ENCODE measurements around the gene IGFBP4. TPM values are rescaled to one million over a fixed set of nuclear protein-coding genes. Genes with fewer than 3 reads are reported as not detected.

Gene IGFBP4
- total RNA-seq, 1 donor from 2014 or later, result 56.7 TPM

DNA sequence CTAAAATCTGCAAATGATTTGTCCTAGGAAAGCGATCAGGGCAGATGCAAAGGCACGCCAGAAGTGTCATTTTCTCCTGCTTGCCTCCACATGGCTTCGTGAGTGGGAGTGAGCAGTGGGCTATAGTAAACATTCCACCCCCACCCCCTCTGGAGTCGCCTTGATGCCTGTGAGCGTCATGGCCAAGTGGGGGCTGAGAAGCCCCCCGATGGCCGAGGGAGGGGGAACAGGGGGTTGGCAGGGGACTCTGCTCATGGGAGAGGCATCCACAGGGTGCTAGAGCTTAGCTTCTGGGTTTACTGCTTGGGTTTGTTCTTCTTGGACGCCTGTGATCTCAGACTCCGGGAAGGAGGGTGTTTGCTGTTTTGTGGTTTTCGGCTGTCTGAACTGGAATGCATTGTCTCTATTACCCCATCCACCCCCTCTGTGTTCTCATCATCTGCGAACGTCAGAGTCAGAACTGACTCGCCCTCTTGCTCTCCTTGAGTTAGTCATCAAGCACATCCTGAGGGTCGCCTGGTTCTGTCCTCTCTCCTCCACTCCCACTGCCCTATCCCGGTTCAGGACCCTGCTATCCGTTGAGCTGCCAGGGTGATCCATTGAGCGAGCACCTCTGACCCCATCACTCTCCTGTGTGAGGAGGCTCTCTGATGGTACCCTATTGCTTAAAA, 42.7 kb downstream of the IGFBP4 start:
- Mint-ChIP-seq H3K27me3 (ENCODE audit: low read depth) (peaks cover 6% of the 10 kb centered on the region), H3K4me1 (peaks cover 31% of the 10 kb centered on the region), H3K4me3 (no peak overlapping the region), H3K36me3 (ENCODE audit: low read depth) (no peaks in the 10 kb centered on the region), H3K27ac (ENCODE audit: unreplicated experiment) (no peak overlapping the region), H3K9me3 (no peaks in the 10 kb centered on the region)
- TF ChIP-seq, protein P1, sequence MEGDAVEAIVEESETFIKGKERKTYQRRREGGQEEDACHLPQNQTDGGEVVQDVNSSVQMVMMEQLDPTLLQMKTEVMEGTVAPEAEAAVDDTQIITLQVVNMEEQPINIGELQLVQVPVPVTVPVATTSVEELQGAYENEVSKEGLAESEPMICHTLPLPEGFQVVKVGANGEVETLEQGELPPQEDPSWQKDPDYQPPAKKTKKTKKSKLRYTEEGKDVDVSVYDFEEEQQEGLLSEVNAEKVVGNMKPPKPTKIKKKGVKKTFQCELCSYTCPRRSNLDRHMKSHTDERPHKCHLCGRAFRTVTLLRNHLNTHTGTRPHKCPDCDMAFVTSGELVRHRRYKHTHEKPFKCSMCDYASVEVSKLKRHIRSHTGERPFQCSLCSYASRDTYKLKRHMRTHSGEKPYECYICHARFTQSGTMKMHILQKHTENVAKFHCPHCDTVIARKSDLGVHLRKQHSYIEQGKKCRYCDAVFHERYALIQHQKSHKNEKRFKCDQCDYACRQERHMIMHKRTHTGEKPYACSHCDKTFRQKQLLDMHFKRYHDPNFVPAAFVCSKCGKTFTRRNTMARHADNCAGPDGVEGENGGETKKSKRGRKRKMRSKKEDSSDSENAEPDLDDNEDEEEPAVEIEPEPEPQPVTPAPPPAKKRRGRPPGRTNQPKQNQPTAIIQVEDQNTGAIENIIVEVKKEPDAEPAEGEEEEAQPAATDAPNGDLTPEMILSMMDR (conservative IDR thresholded peaks at IDR 0.05), result no peak
- DNase-seq (ENCODE audit: low read depth, low spot score), result no peak

DNA sequence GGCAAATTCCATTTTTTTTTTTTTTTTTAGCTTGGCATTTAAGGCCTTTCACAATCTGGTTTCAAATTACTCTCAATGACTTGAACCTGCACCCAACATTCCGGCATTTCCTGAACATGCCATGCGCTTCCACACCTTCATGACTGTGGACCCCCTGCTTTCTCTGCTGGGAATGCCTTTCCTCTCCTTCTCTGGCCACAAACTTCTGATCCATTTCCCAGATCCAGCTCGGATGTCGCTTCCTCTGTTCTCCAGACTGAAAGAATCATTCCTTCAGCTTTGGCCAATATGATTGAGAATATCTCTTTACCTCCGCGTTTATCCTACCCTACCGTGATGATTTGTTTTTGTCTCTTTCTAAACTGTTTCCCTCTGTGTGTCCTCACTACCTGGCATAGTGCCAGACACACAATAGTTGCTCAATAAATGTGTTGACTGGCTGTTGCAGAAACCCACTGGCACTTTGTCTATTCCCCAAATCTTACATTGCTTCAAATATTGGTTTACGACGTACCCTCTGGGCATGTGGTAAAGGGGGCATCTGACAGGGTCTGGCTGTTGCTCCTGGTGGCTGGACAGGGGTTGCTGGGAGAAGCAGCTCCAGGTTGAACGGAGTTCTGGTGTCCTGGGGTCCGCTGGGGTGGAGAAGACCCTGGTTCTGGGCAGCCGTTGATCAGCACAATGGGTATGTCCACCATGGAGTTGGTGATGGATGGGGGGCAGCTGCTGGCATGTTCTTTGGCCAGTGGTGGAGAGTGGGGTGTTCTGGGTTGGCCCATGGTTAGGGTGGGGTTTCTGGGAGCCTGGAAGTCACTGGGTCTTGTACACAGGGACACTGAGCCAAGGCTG, 43.5 kb downstream of the IGFBP4 start:
- peak overlapping the region; percentile 54 for H3K27ac Mint-ChIP-seq (ENCODE audit: unreplicated experiment)
- H3K9me3 Mint-ChIP-seq, result no peaks in the 10 kb centered on the region
- H3K27me3 Mint-ChIP-seq (ENCODE audit: low read depth), result peaks cover 6% of the 10 kb centered on the region
- no peak overlapping the region for H3K4me3 Mint-ChIP-seq
- TF ChIP-seq, protein P1 (conservative IDR thresholded peaks at IDR 0.05), result no peak
- no peak for DNase-seq (ENCODE audit: low read depth, low spot score)
- peaks cover 28% of the 10 kb centered on the region for H3K4me1 Mint-ChIP-seq
- H3K36me3 Mint-ChIP-seq (ENCODE audit: low read depth), result no peaks in the 10 kb centered on the region

DNA sequence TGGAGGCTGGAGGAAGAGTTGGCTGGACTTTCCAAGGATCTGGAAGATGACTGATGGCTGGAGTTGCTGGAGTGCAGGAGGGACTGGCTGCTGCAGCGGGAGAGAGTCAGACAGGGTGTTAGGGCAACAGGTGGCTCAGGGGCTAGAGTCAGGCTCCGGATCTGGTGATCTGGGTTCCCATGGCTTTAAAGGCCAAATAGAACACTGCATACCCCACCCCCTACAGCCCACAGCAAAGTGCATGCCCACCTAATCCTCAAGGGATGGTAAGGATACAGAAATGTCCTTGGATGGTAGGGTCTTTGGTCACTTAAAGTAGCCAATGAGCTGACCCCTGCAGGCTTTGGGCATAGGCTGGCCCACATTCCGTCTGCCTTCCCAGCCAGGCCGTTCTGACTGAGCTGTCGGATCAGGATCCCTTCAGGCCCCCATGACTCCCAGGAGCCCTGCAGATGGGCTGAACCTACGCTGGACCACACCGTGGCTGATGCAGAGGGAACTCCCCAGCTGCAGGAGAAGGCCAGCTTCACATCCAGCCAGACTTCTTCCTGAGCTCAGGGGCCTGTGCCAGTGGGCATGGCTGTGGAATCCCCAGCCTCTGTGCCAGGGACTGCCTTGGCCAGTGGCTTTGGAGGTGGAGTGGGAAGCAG, 44.2 kb downstream of the IGFBP4 start:
- DNase-seq (ENCODE audit: low read depth, low spot score), result no peak
- no peak overlapping the region for H3K4me3 Mint-ChIP-seq
- peak overlapping the region; percentile 54 for H3K27ac Mint-ChIP-seq (ENCODE audit: unreplicated experiment)
- peaks cover 28% of the 10 kb centered on the region for H3K4me1 Mint-ChIP-seq
- TF ChIP-seq, protein P1 (conservative IDR thresholded peaks at IDR 0.05), result no peak
- H3K9me3 Mint-ChIP-seq, result no peaks in the 10 kb centered on the region
- H3K27me3 Mint-ChIP-seq (ENCODE audit: low read depth), result peaks cover 6% of the 10 kb centered on the region
- H3K36me3 Mint-ChIP-seq (ENCODE audit: low read depth), result no peaks in the 10 kb centered on the region

DNA sequence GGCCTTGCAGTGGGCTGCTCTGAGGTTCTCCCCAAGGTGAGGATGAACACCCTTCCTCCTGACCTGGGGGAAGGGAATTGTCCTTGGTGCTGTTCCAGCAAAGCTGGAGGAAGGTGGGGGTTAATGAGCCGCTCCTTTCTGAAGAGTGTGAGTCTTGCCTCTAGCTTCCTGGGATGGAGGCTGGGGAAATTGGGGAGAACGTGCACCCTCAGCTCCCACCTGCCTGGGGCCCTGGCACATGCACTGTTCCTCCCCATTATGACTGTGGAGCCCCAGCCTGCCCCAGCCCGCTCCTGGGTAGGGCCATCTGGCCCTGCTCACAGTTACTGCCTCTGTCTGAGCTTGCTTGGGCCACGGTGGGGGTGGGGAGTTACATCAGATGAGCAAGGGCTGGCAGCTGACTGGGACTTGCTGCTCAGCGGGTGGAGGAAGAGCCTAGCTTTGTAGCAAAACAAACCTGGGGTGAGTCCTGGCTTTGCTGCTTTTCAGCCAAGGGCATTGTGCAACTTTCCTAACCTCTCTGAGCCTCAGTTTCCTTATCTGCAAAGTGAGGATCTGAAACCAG, 47.1 kb downstream of the IGFBP4 start:
- peaks cover 14% of the 10 kb centered on the region for H3K4me1 Mint-ChIP-seq
- no peaks in the 10 kb centered on the region for H3K9me3 Mint-ChIP-seq
- no peak for DNase-seq (ENCODE audit: low read depth, low spot score)
- no peak overlapping the region for H3K4me3 Mint-ChIP-seq
- peak overlapping the region; percentile 57 for H3K27ac Mint-ChIP-seq (ENCODE audit: unreplicated experiment)
- peaks cover 6% of the 10 kb centered on the region for H3K27me3 Mint-ChIP-seq (ENCODE audit: low read depth)
- TF ChIP-seq, protein P1 (conservative IDR thresholded peaks at IDR 0.05), result no peak
- H3K36me3 Mint-ChIP-seq (ENCODE audit: low read depth), result no peaks in the 10 kb centered on the region

DNA sequence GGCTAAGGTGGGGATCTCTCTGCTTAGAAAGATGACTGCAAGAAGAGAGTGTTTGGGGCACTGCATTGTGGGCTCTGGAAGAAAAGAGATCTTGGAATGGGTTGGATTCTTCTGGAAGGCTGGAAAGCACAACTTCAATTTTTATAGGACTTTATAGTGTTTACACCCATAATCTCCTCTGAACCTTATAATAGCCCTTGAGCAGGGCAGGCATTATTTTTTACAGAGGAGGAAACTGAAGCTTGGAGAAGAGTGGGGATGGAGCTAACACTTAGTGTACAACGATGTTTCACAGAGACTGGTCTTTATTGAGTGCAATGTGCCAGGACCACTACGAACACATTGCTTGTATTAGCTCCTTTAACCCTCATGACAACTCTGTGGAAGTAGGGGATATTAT, 47.7 kb downstream of the IGFBP4 start:
- Mint-ChIP-seq H3K9me3 (no peaks in the 10 kb centered on the region), H3K36me3 (ENCODE audit: low read depth) (no peaks in the 10 kb centered on the region), H3K27ac (ENCODE audit: unreplicated experiment) (no peak overlapping the region), H3K4me1 (peaks cover 14% of the 10 kb centered on the region), H3K27me3 (ENCODE audit: low read depth) (peaks cover 3% of the 10 kb centered on the region), H3K4me3 (no peak overlapping the region)
- TF ChIP-seq, protein P1 (conservative IDR thresholded peaks at IDR 0.05), result no peak
- DNase-seq (ENCODE audit: low read depth, low spot score), result no peak

All from neural crest cell (in vitro differentiated cells).